Medulla oblongata (tissue), 1 donor: ENCODE measurements around the gene GAGE1.
"Not testable (repeated sequence)": the region's sequence is repeated elsewhere in the genome, so short reads cannot be mapped to it uniquely, and the experiment has no call there.

Experiments used
- DNase-seq: peaks from one replicate; pipeline ENCODE4 v3.0.0-alpha.2; 2015; ENCODE audit errors: extremely low spot score

GAGE1 gene

GRCh38 chrX:49598720-49599119 lies at the start of gene GAGE1:
Gene GAGE1 (plus strand): TSS chrX:49599020. CDS start chrX:49600175, 1,155 bp downstream.
- DNase-seq: not testable (repeated sequence)

- not testable (repeated sequence) for DNase-seq
Measured at GRCh38 chrX:49550989-49551388, 47.8 kb upstream of the GAGE1 start, which contains the start of gene GAGE12E. Gene GAGE12E (plus strand): TSS chrX:49551289. CDS start chrX:49552444, 1,155 bp downstream.

- DNase-seq: not testable (repeated sequence)
Measured at GRCh38 chrX:49560542-49560941, 38.3 kb upstream of the GAGE1 start, which contains the start of gene GAGE12F. Gene GAGE12F (plus strand): TSS chrX:49560842. CDS start chrX:49561997, 1,155 bp downstream.

- DNase-seq: not testable (repeated sequence)
Measured at GRCh38 chrX:49568728-49569127, 30.1 kb upstream of the GAGE1 start.

- not testable (repeated sequence) for DNase-seq
Measured at GRCh38 chrX:49569152-49569551, 29.7 kb upstream of the GAGE1 start.

- DNase-seq: not testable (repeated sequence)
Measured at GRCh38 chrX:49570100-49570499, 28.7 kb upstream of the GAGE1 start, which contains the start of gene GAGE12G. Gene GAGE12G (plus strand): TSS chrX:49570400. CDS start chrX:49571555, 1,155 bp downstream.

- not testable (repeated sequence) for DNase-seq
Measured at GRCh38 chrX:49579649-49580048, 19.2 kb upstream of the GAGE1 start, which contains the start of gene GAGE12H. Gene GAGE12H (plus strand): TSS chrX:49579949. CDS start chrX:49581104, 1,155 bp downstream.

GRCh38 chrX:49589196-49589595 lies 9.6 kb upstream of the GAGE1 start, which contains the start of gene GAGE2A:
Gene GAGE2A (plus strand): TSS chrX:49589496. CDS start chrX:49590651, 1,155 bp downstream.
- DNase-seq: not testable (repeated sequence)

GRCh38 chrX:49589769-49590478 lies 8.9 kb upstream of the GAGE1 start:
- not testable (repeated sequence) for DNase-seq

GRCh38 chrX:49590488-49590887 lies 8.3 kb upstream of the GAGE1 start:
- DNase-seq: not testable (repeated sequence)

- DNase-seq: no peak
Measured at GRCh38 chrX:49610718-49611310, 12.0 kb downstream of the GAGE1 start.

- no peak for DNase-seq
Measured at GRCh38 chrX:49618574-49618973, 19.8 kb downstream of the GAGE1 start.

GRCh38 chrX:49627086-49627777 lies 28.4 kb downstream of the GAGE1 start:
- no peak for DNase-seq

- no peak for DNase-seq
Measured at GRCh38 chrX:49644991-49645637, 46.3 kb downstream of the GAGE1 start.

GRCh38 chrX:49656533-49656932 lies 57.7 kb downstream of the GAGE1 start:
- no peak for DNase-seq
